PC-3 (cell line): ENCODE data around the gene VAV3. TPM values are rescaled to one million over a fixed set of nuclear protein-coding genes. Genes with fewer than 3 reads are reported as not detected.

ENCODE experiments used
- ATAC-seq: fragments of 200-7000 bp; cut with Tn5 transposase; 2 replicates; pipeline ENCODE4 v1.9.1; 2020; ENCODE audit warnings: mild to moderate bottlenecking, moderate library complexity
- BruUV-seq: library from RNA; stranded (reverse); fragments of 400-500 nt; replicated peaks from 2 replicates; lab custom pipeline; 2021; lab: Mats Ljungman, UMichigan
- CTCF ChIA-PET: fragments of 300-600 bp; sonication (Branson Sonifier 250); formaldehyde crosslinking; loops from one replicate; lab custom pipeline; 2022; ENCODE audit warnings: antibody characterized with exemption; lab: Charles Lee
- POLR2A ChIA-PET: fragments of 300-600 bp; sonication (Branson Sonifier 250); formaldehyde crosslinking; loops from one replicate; lab custom pipeline; 2022; ENCODE audit warnings: antibody characterized with exemption; ENCODE audit not compliant: unreplicated experiment; lab: Charles Lee
- DNase-seq: peaks from one replicate; pipeline ENCODE4 v3.0.0-alpha.2; 2015
- H2AFZ ChIP-seq: fragments of 300-600 bp; sonication (generic); 2 replicates; pipeline ENCODE4 v1.6.0; 2016; ENCODE audit warnings: antibody characterized with exemption, low read length
- H3F3A ChIP-seq: fragments of 300-600 bp; sonication (generic); one replicate; pipeline ENCODE4 v1.6.0; 2017; ENCODE audit warnings: antibody characterized with exemption, low read length, control low read depth, mild to moderate bottlenecking; ENCODE audit not compliant: unreplicated experiment
- H3K27ac ChIP-seq: fragments of 300-600 bp; sonication (generic); 2 replicates; pipeline ENCODE4 v1.5.1; 2016; ENCODE audit warnings: mild to moderate bottlenecking, low read length
- H3K27me3 ChIP-seq: fragments of 300-600 bp; sonication (generic); 2 replicates; pipeline ENCODE4 v1.6.1; 2016; ENCODE audit warnings: low read length, mixed read lengths
- H3K36me3 ChIP-seq: fragments of 300-600 bp; sonication (generic); 2 replicates; pipeline ENCODE4 v1.6.1; 2016; ENCODE audit warnings: low read depth, mixed run types, low read length, mixed read lengths
- H3K4me1 ChIP-seq: fragments of 300-600 bp; sonication (generic); 2 replicates; pipeline ENCODE4 v1.5.1; 2016; ENCODE audit warnings: low read length; ENCODE audit not compliant: insufficient read depth
- H3K4me2 ChIP-seq: fragments of 300-600 bp; sonication (generic); 2 replicates; pipeline ENCODE4 v1.6.0; 2016; ENCODE audit warnings: low read length
- H3K4me3 ChIP-seq: fragments of 300-600 bp; sonication (generic); 2 replicates; pipeline ENCODE4 v1.5.1; 2016; ENCODE audit warnings: mild to moderate bottlenecking, low read length, mixed read lengths
- H3K79me2 ChIP-seq: fragments of 300-600 bp; sonication (generic); 2 replicates; pipeline ENCODE4 v1.6.1; 2017; ENCODE audit warnings: low read length, mixed read lengths
- H3K9ac ChIP-seq: fragments of 300-600 bp; sonication (generic); 2 replicates; pipeline ENCODE4 v1.6.0; 2016; ENCODE audit warnings: mild to moderate bottlenecking, low read length
- H3K9me2 ChIP-seq: fragments of 300-600 bp; sonication (generic); replicated peaks from 2 replicates; pipeline ENCODE4 v1.6.1; 2016; ENCODE audit warnings: mixed run types, low read length, mixed read lengths
- H3K9me3 ChIP-seq: fragments of 300-600 bp; sonication (generic); 2 replicates; pipeline ENCODE4 v1.6.1; 2016; ENCODE audit warnings: low read length, mixed read lengths
- H4K20me1 ChIP-seq: fragments of 300-600 bp; sonication (generic); 2 replicates; pipeline ENCODE4 v1.6.1; 2016; ENCODE audit warnings: low read length, mixed read lengths
- EZH2 ChIP-seq: fragments of 300-600 bp; sonication (generic); IDR thresholded peaks from one replicate; pipeline ENCODE4 v1.6.1; 2017; ENCODE audit warnings: antibody characterized with exemption, mild to moderate bottlenecking, low read length; ENCODE audit not compliant: unreplicated experiment
- EZH2phosphoT487 ChIP-seq: fragments of 300-600 bp; sonication (generic); IDR thresholded peaks from 2 replicates; pipeline ENCODE4 v1.6.1; 2018; ENCODE audit warnings: mild to moderate bottlenecking, antibody characterized with exemption, low read length, borderline replicate concordance
- intact Hi-C: fragments of 100-400 bp; cut with micrococcal nuclease; formaldehyde crosslinking; loops from 2 replicates; pipeline ENCODE4 v1.9.0; 2023
- total RNA-seq: library from RNA; depleted of rRNA; stranded (reverse); fragments of >200 nt; gene quantifications from 2 replicates; pipeline ENCODE4 v1.2.3, GENCODE V29; 2014
- TF ChIP-seq, protein P1 (sequence below): fragments of 300-600 bp; sonication (generic); conservative IDR thresholded peaks from 2 replicates; pipeline ENCODE4 v1.5.1; 2017; ENCODE audit warnings: antibody characterized with exemption, low read depth, mild to moderate bottlenecking, low read length

The VAV3 gene
- total RNA-seq, 1 experiment from 2014 or later, result 0.73 TPM

- Histone ChIP-seq H3K27me3 (no peaks in the 10 kb centered on the region), H3K9me3 (no peaks in the 10 kb centered on the region), H3F3A (no peaks in the 10 kb centered on the region), H3K4me3 (no peak overlapping the region), H3K4me2 (no peak overlapping the region), H2AFZ (no peak overlapping the region), H3K9me2 (no peaks in the 10 kb centered on the region), H3K4me1 (no peaks in the 10 kb centered on the region), H3K79me2 (no peaks in the 10 kb centered on the region), H4K20me1 (no peaks in the 10 kb centered on the region), H3K36me3 (no peaks in the 10 kb centered on the region), H3K27ac (no peak overlapping the region), H3K9ac (no peak overlapping the region)
- TF ChIP-seq, protein P1, sequence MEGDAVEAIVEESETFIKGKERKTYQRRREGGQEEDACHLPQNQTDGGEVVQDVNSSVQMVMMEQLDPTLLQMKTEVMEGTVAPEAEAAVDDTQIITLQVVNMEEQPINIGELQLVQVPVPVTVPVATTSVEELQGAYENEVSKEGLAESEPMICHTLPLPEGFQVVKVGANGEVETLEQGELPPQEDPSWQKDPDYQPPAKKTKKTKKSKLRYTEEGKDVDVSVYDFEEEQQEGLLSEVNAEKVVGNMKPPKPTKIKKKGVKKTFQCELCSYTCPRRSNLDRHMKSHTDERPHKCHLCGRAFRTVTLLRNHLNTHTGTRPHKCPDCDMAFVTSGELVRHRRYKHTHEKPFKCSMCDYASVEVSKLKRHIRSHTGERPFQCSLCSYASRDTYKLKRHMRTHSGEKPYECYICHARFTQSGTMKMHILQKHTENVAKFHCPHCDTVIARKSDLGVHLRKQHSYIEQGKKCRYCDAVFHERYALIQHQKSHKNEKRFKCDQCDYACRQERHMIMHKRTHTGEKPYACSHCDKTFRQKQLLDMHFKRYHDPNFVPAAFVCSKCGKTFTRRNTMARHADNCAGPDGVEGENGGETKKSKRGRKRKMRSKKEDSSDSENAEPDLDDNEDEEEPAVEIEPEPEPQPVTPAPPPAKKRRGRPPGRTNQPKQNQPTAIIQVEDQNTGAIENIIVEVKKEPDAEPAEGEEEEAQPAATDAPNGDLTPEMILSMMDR, result no peak
- TF ChIP-seq EZH2phosphoT487, result no peak
- no peak for TF ChIP-seq EZH2
- intact Hi-C loops, result no loop called here
- CTCF ChIA-PET, result no interaction called here
- no peak for ATAC-seq
- BruUV-seq, result no TSS peak
- POLR2A ChIA-PET, result no interaction called here
- no peak for DNase-seq
Measured at GRCh38 chr1:107620753-107621152, 344.2 kb downstream of the VAV3 start.

DNA sequence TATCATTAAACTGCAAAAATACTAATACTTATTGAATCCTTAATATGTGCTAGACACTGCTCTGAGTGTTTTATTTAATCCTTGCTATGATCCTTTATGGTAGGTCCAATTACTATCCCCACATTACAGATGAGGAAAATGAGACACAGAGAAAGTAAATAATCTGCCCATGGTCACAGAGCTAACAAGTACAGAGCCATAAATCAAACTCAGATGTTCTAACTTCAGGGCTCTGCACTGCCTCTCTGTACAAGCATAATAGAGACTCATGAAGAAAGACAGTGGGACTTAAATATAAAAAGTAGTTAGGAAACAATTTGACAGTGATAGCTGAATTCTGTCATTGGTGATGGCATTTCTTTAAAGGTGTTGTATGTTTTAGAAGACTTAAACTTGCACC lies 346.4 kb downstream of the VAV3 start:
- BruUV-seq, result no TSS peak
- Histone ChIP-seq H3K27me3 (no peaks in the 10 kb centered on the region), H4K20me1 (no peaks in the 10 kb centered on the region), H3K4me2 (no peak overlapping the region), H3F3A (no peaks in the 10 kb centered on the region), H2AFZ (no peak overlapping the region), H3K79me2 (no peaks in the 10 kb centered on the region), H3K9me2 (no peaks in the 10 kb centered on the region), H3K9ac (no peak overlapping the region), H3K9me3 (no peaks in the 10 kb centered on the region), H3K36me3 (no peaks in the 10 kb centered on the region), H3K27ac (no peak overlapping the region), H3K4me3 (no peak overlapping the region), H3K4me1 (no peaks in the 10 kb centered on the region)
- ChIA-PET POLR2A (no interaction called here), CTCF (no interaction called here)
- DNase-seq (no peak), ATAC-seq (no peak)
- TF ChIP-seq EZH2 (no peak), EZH2phosphoT487 (no peak)
- TF ChIP-seq, protein P1, result no peak
- intact Hi-C loops, result no loop called here

GRCh38 chr1:107617921-107618320 lies 347.1 kb downstream of the VAV3 start:
- Histone ChIP-seq H3K4me3 (no peak overlapping the region), H3K9me3 (no peaks in the 10 kb centered on the region), H3K27me3 (no peaks in the 10 kb centered on the region), H3K27ac (no peak overlapping the region), H4K20me1 (no peaks in the 10 kb centered on the region), H3K36me3 (no peaks in the 10 kb centered on the region), H3K9me2 (no peaks in the 10 kb centered on the region), H3K9ac (no peak overlapping the region), H3K4me2 (no peak overlapping the region), H3F3A (no peaks in the 10 kb centered on the region), H2AFZ (no peak overlapping the region), H3K4me1 (no peaks in the 10 kb centered on the region), H3K79me2 (no peaks in the 10 kb centered on the region)
- no TSS peak for BruUV-seq
- TF ChIP-seq EZH2phosphoT487 (no peak), EZH2 (no peak)
- TF ChIP-seq, protein P1, result no peak
- ChIA-PET POLR2A (no interaction called here), CTCF (no interaction called here)
- intact Hi-C loops, result no loop called here
- DNase-seq (no peak), ATAC-seq (no peak)
